GM18870 (cell line): Measurements from ENCODE around the gene KDM6A.
"Not testable (repeated sequence)": the region's sequence is repeated elsewhere in the genome, so short reads cannot be mapped to it uniquely, and the experiment has no call there.

Experiments used
- ATAC-seq: cut with Tn5 transposase; IDR thresholded peaks from one replicate; pipeline ENCODE4 v1.9.1; 2021; ENCODE audit warnings: moderate library complexity; ENCODE audit not compliant: unreplicated experiment

Gene KDM6A

DNA sequence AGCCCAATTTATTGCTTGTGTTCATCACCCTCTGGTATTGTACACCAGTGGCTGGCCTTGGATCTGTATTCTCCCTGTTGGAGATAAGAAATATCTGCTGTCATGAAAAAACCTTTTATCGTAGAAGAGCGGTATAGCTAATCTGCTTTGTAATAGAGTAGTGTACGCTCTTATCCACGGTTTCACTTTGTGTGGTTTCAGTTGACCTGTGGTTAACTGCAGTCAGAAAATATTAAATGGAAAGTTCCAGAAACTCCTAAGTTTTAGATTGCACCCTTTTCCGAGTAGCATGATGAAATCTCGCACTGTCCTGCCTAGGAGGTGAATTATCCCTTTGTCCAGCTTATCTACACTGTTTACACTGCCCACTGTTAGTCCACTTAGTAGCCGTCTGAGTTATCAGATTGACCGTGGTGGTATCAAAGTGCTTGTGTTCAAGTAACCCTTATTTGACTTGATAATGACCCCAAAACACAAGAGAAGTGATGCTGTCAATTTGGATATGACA is 42.4 kb downstream of the KDM6A start:
- no peak for ATAC-seq

DNA sequence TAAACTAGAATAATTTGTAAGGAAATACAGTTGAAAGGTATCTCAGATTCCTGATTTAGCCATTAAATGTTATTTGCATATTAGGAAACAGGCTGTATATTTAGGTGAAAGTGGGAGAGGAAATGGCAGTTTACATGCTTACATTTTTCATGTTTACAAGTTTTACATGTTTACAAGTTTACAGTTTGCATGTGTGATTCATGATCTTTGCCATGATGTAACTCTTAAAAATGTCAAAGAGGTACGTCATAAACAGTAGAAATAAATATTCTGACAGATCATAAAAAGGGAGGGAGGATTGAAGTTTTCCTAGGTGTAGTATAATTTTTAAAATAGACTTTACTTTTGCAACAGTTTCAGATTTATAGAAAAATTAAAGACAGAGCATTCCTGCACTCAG is 45.7 kb downstream of the KDM6A start:
- ATAC-seq = no peak

DNA sequence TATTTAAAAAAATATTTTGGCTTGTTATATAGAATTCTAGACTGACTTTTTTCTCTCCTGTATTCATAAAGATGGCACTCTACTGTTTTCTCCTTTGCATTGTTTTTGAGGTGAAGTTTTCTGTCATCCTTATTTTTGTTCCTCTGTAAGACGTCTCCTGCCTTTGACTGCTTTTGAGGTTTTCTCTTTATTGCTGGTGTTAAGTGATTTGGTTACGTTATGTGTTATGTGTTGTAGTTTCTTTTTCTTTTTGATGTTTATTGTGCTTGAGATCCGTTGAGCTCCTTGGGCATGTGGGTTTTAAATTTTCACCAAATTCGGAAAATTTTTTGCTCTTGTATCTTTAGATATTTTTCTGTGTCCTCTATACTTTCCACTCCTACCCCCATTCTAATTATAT is 50.0 kb downstream of the KDM6A start:
- no peak for ATAC-seq

DNA sequence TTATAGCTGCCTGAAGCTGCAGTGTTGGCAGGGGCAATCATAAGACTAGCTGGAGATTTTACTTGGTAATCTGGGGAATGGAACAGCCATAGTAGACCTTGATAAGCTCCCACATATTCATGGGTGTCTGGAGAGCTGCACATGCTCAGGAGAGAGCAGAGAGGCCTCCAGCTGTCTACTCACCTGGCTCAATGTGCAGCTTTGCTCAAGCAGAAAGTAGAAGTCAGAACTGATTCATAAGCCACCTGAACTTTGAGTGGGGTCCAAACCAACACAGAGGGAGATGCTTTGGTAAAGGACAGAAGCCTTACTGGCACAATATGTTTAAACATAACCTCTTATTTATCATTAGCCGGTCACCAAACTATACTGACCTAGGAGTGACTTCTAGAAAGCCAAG is 54.4 kb downstream of the KDM6A start:
- ATAC-seq = no peak

DNA sequence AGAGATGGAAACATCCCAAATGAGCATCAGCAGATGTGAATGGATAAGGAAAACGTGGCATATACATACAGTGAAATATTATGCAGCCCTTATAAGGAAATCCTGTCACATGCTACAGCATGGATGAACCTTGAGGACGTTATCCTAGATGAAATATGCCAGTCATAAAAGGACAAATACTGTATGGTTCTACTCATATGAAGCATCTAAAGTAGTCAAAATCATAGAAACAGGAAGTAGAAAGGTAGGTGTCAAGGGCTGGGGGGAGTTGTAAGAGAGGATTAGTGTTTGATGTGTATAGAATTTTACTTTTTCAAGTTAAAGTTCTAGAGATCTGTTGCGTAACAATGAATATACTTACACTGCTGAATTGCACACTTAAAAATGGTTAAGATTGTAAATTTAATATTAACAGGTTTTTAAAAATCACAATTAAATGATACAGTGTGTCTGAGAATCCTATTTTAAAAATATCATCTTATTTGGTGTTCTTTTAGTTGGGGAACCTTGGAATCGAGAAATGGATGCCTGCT is 58.5 kb downstream of the KDM6A start:
- no peak for ATAC-seq

DNA sequence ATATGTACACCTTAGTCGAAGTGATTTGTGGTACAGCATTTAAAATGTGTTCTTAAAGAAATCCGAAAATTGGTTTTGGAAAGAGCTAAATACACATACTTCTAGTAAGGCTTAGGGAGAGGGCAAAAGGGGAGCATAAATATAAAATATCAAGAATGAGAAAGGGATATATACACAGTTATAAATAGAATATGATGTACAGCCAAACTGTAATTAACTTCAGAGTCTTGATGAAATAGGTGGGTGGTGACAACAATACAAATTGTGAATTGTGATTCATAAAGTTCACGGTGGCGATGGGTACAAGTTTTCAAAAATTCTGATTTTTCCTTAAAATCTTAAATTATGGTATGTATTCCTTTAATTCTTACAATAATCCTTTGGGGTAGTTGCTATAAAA is 62.2 kb downstream of the KDM6A start:
- ATAC-seq = no peak

DNA sequence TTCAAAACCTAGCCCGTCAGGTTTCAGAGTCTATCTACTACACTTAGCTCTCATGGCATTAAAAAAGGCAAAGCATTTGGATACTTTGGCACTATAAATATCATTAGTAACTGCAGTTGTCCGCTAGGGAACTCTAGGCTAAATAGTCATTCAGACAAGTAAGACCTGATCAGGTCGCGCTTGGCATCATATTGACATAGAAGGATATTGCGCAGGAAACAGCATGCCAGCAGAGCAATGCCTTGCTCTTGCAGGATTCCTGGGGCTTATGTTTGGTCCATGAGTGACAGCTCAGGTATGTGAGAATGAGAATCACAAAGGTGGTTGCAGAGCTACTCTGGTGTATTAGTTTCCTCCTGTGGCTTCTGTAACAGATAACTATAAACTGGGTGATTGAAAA is 62.7 kb downstream of the KDM6A start:
- ATAC-seq = no peak

DNA sequence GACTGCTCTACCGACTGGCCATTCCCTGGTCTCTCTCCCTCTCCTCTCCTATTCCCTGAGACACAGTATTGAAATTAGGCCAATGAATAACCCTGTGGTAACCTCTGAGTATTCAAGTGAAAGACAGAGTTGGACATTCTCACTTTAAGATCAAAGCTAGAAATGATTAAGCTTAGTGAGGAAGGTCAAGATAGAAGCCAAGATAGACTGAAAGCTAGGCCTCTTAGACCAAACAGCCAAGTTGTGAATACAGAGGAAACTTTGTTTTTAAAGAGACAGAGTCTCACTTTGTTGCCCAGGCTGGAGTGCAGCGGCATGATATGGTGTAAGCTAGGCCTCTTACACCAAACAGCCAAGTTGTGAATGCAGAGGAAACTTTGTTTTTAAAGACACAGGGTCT is 64.6 kb downstream of the KDM6A start:
- ATAC-seq = peak; percentile 81

DNA sequence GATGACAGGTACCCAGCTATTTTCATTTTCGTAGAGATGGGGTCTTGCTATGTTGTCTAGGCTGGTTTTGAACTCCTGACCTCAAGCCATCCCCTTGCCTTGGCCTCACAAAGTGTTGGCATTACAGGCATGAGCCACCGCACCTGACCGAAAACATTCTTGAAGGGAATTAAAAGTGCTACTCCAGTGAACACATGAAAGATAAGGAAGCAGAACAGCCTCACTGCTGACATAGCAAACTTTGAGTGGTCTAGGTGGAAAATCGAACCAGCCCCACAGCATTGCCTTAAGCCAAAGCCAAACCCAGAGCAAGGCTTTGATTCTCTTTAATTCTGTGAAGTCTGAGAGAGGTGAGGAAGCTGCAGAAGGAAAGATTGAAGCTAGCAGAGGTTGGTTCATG is 65.1 kb downstream of the KDM6A start:
- no peak for ATAC-seq

DNA sequence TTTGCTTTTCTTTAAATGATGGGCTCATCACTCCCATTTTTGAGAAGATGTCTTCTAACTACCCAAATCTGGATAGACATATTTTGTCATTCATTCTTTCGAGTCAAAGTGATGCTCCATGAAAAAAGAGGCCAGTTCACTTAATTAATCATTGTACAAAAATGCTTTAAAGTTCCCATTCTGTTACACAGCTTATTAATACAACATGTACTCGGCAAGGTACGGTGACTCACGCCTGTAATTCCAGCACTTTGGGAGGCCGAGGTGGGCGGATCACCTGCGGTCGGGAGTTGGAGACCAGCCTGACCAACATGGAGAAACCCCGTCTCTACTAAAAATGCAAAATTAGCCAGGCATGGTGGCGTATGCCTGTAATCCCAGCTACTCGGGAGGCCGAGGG is 67.6 kb downstream of the KDM6A start:
- ATAC-seq = not testable (repeated sequence)

DNA sequence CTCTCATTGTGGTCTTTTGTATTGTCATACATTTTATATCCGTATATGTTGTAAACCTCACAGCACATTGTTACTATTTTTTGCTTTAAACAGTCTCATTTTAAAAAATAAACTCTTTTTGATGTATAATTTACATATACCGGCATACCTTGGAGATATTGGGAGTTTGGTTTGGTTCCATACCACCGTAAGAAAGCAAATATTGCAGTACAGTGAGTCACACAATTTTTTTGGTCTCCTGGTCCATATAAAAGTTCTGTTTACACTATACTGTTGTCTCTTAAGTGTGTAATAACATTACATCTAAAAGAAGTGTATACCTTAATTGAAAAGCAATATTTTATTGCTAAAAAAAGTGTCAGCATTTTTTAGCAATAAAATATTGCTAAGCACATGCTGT is 70.0 kb downstream of the KDM6A start:
- no peak for ATAC-seq

DNA sequence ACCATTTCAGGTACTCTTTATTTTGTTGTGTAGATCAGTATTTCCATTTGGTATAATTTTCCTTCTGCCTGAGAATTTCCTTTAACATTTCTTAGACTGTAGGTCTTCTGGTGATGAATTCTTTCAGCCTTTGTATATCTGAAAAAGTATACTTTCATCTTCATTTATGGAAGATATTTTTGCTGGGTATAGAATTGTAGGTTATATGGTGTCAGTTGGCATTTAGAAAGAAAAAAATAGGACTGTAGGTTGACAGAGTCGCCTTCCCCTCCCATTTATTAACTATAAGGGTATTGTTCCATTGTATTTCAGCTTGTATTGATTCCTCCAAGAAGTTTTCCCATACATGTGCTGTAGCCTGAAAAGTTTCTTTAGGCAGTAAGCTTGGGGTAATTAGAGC is 71.9 kb downstream of the KDM6A start:
- ATAC-seq = no peak

DNA sequence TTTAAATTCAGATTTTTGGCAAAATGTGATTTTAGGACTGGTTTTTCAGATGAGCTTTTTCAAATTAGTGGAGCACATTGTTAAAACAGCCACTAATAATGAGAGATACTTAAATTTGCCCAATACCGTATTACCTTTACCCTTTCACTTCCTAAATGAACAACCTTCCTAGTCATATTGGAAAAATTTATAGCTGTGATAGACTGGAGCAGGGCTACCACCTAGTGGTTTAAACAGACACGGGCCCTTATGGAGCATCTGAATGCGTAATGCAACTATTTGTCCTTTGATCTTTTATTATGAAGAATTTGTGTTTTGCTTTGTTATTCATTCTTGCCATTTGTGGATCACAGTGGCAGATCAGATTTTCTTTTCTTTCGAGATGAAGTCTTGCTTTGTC is 72.7 kb downstream of the KDM6A start:
- ATAC-seq = no peak

DNA sequence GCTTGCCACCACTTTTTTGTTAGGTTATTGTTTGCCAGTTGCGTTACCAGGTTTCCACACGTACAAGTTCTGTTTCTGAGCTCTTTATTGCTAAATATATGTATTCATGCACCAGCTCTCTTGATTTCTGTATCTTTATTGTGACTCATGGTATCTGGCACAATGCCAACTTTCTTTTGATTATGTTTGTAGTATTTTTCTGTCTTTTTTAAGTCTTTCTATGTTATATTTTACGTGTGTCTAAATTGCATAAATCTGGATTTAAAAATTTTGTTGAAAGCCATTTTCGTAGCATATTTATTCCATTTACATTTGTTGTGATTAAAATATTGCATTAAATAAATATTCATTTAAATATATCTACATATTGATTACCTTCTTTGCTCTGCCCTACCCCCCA is 73.8 kb downstream of the KDM6A start:
- ATAC-seq = no peak

DNA sequence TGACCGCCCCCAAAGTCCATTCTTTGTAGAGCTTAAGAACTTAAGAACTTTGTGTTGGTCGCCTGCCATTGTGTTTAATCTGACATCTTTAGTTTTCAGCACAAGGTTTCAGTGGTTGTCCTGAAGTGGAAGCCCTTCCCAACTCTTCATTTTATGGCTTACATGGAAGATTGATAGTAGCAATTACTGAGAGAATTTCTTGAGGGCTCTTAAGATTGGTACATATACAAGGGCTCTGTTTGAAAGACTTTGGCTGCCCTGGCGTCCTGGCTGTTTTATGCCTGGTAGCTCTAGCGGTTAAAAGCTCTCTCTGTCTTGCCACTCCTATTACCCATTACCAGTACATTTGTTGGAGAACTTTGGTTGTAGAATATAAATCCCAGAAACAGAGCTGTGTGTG is 75.0 kb downstream of the KDM6A start:
- no peak for ATAC-seq

DNA sequence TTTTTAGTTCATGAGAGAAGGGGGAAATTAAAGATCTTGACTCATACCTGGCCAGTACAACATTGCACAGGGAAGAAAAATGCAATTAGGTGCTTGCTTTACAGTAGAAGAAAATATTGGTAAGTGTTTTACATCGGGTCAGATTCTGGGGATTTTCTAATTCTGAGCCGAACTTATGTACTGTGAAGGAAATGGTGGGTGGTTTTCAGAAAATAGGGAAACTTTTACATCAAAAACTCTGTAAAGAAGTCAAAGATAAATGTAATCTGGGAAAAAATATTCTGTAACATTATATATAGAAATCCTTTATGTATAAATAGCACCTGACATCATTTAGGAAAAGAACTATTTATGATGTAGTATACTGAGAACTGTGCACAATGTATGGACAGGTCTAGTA is 75.4 kb downstream of the KDM6A start:
- ATAC-seq = no peak

DNA sequence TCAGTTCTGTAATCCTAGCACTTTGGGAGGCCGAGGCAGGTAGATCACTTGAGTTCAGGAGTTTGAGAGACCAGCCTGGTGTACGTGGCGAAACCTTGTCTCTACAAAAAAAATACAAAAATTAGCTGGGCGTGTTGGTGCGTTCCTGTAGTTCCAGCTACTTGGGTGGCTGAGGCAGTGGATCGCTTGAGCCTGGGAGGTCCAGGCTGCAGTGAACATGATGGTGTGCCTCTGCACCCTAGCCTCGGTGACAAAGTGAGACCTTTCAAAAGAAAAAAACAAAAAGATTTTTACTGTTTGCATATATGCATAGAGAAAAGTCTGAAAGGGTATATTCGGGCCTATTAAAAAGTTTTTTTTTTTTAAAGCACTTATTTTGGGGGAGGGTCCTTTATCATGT is 76.1 kb downstream of the KDM6A start:
- ATAC-seq = no peak

DNA sequence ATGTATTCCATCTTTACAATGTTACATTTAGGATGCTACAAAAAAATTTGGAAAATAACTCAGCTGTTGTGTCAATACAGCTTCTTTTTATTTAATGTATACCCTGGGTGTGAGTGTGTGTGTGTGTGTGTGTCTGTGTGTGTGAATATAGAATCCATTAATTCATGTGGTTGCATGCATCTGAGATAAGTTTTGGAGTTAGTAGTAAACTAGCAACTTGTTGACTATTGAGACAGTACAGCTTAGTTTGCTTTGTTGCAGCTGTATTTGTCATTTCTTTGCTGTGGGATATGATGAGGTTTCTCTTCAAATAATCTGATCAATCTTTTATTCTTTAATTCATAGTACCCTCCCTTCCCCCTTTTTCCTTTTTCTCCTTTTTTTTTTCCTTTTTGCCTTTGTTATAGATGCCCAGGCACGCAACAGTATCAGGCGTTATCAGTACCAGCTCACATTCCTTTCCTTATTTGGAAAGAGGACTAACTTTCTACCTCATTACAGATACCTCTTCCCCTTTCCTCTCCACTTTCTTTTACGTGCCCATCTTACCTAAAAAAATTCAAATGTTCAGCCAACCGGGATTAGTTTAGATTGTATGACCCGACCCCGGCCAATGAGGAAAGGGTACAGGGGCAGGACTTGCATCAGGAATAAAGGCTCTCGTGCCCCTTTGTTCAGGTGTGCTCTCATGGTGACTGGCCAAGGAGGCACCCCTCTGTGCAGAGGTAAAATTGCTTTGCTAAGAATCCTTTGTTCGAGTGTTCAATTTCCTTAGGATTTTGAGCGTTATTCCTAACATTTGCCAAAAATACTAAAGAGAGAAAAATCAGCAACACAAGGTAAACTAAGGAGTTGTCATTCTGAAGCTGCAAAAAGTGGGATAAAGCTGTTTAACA is 77.7 kb downstream of the KDM6A start:
- ATAC-seq = not testable (repeated sequence)

DNA sequence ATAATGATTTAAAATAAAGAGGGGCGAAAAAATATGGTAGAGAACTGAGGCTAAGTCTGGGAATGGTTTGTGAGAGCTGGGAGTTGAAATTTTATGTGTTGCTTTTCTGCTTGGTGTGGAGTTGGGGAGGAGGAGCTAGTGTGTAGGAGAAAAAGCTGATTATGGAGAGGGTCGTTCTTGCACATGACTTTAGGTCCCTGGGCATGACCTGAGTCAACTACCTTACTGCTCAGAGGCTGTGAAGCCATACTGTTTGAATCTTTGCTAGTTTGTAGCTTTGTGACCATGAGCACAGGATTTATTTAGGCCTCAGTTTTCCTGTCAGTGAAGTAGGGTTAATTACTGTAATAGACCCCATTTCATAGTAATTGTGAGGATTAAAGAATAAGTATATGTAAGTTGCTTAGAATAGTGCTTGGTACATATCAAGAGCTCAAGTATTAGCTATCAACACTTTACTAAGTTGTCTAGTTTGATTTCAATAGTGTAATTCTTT is 78.6 kb downstream of the KDM6A start:
- ATAC-seq = no peak

DNA sequence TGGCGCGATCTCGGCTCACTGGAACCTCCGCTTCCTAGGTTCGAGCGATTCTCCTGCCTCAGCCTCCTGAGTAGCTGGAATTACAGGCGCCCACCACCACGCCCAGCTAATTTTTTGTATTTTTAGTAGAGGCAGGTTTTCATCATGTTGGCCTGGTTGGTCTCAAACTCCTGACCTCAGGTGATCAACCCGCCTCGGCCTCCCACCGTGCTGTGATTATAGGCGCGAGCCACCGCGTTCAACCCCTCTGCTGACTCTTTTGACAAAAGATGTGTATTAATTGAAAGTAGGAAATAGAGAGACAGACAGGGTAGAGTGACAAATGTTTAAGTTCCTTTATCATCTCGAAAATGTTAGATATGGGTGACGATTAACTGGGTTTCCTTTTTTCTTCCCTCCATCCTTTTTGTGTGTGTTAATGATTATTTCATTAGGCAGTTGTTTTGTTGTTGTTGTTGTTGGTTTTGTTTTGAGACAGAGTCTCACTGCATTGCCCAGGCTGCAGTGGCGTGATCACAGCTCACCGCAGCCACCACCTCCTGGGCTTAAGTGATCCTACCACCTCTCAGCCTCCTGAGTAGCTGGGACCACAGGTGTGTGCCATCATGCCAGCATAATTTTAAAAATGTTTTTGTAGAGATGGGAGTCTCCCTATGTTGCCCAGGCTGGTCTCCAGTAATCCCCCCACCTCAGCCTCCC is 79.5 kb downstream of the KDM6A start:
- ATAC-seq = no peak

DNA sequence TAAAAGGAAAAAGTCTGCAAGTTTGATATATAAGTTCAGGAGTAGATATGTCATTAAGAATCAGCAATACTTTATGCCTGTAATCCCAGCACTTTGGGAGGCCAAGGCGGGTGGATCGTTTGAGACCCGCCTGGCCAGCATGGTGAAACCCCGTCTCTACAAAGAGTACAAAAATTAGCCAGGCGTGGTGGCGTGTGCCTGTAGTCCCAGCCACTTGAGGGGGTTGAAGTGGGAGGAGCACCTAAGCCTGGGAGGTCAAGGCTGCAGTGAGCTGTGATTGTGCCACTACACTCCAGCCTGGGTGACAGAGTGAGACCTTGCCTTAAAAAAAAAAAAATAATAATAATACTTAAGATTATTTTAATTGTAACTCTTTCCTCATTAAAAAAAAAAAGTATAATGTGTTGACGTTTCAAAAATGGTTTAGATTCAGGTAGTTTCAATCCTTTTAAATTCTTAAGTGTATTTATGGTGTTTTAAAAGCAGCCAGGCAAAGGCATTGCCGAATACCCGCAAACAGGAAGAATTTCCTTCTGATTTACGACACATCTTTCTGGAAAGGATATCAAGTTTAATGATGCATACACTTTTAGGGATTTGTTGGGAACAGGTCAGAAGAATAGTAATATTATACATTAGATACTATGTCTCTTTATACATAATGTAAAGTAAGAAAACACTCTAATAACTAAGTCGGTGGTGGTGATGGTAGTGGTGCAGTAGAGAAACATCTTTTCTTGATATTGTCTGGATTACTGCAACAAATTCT is 80.9 kb downstream of the KDM6A start:
- ATAC-seq = no peak
